ENCODE data around the gene GOT1. TPM values are rescaled to one million over a fixed set of nuclear protein-coding genes. Genes with fewer than 3 reads are reported as not detected.

The GOT1 gene
- total RNA-seq, 1 donor from 2014 or later: 38.9 TPM

DNA sequence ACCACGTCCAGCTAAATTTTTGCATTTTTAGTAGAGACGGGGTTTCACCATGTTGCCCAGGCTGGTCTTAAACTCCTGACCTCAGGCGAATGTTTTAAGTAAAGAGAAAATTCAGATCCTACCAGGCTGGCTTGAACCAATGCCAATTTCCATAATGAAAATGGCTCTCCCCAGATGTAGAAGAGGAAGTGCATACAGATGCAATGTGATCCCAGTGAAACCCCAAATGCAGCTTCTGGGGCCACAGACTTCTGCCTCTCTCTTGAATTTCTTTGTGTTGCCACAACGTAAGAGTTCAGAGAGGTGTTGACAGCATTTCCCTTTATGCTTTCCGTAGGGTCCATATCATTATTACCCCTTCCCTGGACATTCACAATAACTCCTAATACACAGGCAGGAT is 29.6 kb upstream of the GOT1 start:
- Mint-ChIP-seq H3K4me3 (ENCODE audit: unreplicated experiment) (no peak overlapping the region), H3K27me3 (ENCODE audit: low read depth) (peaks cover 49% of the 10 kb centered on the region), H3K9me3 (ENCODE audit: low read depth) (no peaks in the 10 kb centered on the region), H3K27ac (ENCODE audit: unreplicated experiment) (no peak overlapping the region), H3K36me3 (ENCODE audit: low read depth) (no peaks in the 10 kb centered on the region), H3K4me1 (ENCODE audit: low read depth) (no peaks in the 10 kb centered on the region)
- no peak for DNase-seq (ENCODE audit: low spot score)
- TF ChIP-seq, protein P1, sequence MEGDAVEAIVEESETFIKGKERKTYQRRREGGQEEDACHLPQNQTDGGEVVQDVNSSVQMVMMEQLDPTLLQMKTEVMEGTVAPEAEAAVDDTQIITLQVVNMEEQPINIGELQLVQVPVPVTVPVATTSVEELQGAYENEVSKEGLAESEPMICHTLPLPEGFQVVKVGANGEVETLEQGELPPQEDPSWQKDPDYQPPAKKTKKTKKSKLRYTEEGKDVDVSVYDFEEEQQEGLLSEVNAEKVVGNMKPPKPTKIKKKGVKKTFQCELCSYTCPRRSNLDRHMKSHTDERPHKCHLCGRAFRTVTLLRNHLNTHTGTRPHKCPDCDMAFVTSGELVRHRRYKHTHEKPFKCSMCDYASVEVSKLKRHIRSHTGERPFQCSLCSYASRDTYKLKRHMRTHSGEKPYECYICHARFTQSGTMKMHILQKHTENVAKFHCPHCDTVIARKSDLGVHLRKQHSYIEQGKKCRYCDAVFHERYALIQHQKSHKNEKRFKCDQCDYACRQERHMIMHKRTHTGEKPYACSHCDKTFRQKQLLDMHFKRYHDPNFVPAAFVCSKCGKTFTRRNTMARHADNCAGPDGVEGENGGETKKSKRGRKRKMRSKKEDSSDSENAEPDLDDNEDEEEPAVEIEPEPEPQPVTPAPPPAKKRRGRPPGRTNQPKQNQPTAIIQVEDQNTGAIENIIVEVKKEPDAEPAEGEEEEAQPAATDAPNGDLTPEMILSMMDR (IDR thresholded peaks at IDR 0.05): no peak

GRCh38 chr10:99459217-99459616 is 28.8 kb upstream of the GOT1 start:
- H3K27ac Mint-ChIP-seq (ENCODE audit: unreplicated experiment): no peak overlapping the region
- no peaks in the 10 kb centered on the region for H3K36me3 Mint-ChIP-seq (ENCODE audit: low read depth)
- no peaks in the 10 kb centered on the region for H3K9me3 Mint-ChIP-seq (ENCODE audit: low read depth)
- peaks cover 55% of the 10 kb centered on the region for H3K27me3 Mint-ChIP-seq (ENCODE audit: low read depth)
- no peak for DNase-seq (ENCODE audit: low spot score)
- no peak overlapping the region for H3K4me3 Mint-ChIP-seq (ENCODE audit: unreplicated experiment)
- H3K4me1 Mint-ChIP-seq (ENCODE audit: low read depth): no peaks in the 10 kb centered on the region
- TF ChIP-seq, protein P1 (IDR thresholded peaks at IDR 0.05): no peak

- H3K4me1 Mint-ChIP-seq (ENCODE audit: low read depth): no peaks in the 10 kb centered on the region
- H3K27ac Mint-ChIP-seq (ENCODE audit: unreplicated experiment): no peak overlapping the region
- DNase-seq (ENCODE audit: low spot score): no peak
- peaks cover 61% of the 10 kb centered on the region for H3K27me3 Mint-ChIP-seq (ENCODE audit: low read depth)
- TF ChIP-seq, protein P1 (IDR thresholded peaks at IDR 0.05): no peak
- no peak overlapping the region for H3K4me3 Mint-ChIP-seq (ENCODE audit: unreplicated experiment)
- H3K36me3 Mint-ChIP-seq (ENCODE audit: low read depth): no peaks in the 10 kb centered on the region
- H3K9me3 Mint-ChIP-seq (ENCODE audit: low read depth): no peaks in the 10 kb centered on the region
These were observed 27.4 kb upstream of the GOT1 start for GRCh38 chr10:99457813-99458212.

- no peaks in the 10 kb centered on the region for H3K9me3 Mint-ChIP-seq (ENCODE audit: low read depth)
- peaks cover 2% of the 10 kb centered on the region for H3K36me3 Mint-ChIP-seq (ENCODE audit: low read depth)
- H3K4me3 Mint-ChIP-seq (ENCODE audit: unreplicated experiment): no peak overlapping the region
- H3K27me3 Mint-ChIP-seq (ENCODE audit: low read depth): peaks cover 67% of the 10 kb centered on the region
- H3K27ac Mint-ChIP-seq (ENCODE audit: unreplicated experiment): no peak overlapping the region
- DNase-seq (ENCODE audit: low spot score): no peak
- H3K4me1 Mint-ChIP-seq (ENCODE audit: low read depth): no peaks in the 10 kb centered on the region
- TF ChIP-seq, protein P1 (IDR thresholded peaks at IDR 0.05): no peak
These were observed 26.5 kb upstream of the GOT1 start for GRCh38 chr10:99456931-99457288.

- Mint-ChIP-seq H3K27me3 (ENCODE audit: low read depth) (peaks cover 68% of the 10 kb centered on the region), H3K36me3 (ENCODE audit: low read depth) (peaks cover 3% of the 10 kb centered on the region), H3K4me3 (ENCODE audit: unreplicated experiment) (no peak overlapping the region), H3K4me1 (ENCODE audit: low read depth) (no peaks in the 10 kb centered on the region), H3K9me3 (ENCODE audit: low read depth) (no peaks in the 10 kb centered on the region), H3K27ac (ENCODE audit: unreplicated experiment) (no peak overlapping the region)
- DNase-seq (ENCODE audit: low spot score): no peak
- TF ChIP-seq, protein P1 (IDR thresholded peaks at IDR 0.05): no peak
These were observed 25.9 kb upstream of the GOT1 start for GRCh38 chr10:99456207-99456930.
